LNCaP clone FGC (cell line): ENCODE data around the gene GRIA1.

ENCODE experiments used
- DNase-seq: peaks from one replicate; pipeline ENCODE4 v3.0.0-alpha.2; 2011; ENCODE audit warnings: low read depth
- H3K4me3 ChIP-seq: 2 replicates; pipeline ENCODE4 v1.5.1; 2011; ENCODE audit warnings: mild to moderate bottlenecking, low read depth, low read length, control low read depth
- TF ChIP-seq, protein P1 (sequence below): IDR thresholded peaks from 2 replicates; pipeline ENCODE4 v1.5.1; 2012; ENCODE audit warnings: mild to moderate bottlenecking; ENCODE audit not compliant: control insufficient read depth, insufficient read depth; ENCODE audit errors: extremely low read depth

Gene GRIA1

GRCh38 chr5:153523831-153524230 lies 33.4 kb downstream of the GRIA1 start:
- TF ChIP-seq, protein P1, sequence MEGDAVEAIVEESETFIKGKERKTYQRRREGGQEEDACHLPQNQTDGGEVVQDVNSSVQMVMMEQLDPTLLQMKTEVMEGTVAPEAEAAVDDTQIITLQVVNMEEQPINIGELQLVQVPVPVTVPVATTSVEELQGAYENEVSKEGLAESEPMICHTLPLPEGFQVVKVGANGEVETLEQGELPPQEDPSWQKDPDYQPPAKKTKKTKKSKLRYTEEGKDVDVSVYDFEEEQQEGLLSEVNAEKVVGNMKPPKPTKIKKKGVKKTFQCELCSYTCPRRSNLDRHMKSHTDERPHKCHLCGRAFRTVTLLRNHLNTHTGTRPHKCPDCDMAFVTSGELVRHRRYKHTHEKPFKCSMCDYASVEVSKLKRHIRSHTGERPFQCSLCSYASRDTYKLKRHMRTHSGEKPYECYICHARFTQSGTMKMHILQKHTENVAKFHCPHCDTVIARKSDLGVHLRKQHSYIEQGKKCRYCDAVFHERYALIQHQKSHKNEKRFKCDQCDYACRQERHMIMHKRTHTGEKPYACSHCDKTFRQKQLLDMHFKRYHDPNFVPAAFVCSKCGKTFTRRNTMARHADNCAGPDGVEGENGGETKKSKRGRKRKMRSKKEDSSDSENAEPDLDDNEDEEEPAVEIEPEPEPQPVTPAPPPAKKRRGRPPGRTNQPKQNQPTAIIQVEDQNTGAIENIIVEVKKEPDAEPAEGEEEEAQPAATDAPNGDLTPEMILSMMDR, result no peak
- DNase-seq, result no peak
- no peak overlapping the region for H3K4me3 ChIP-seq

GRCh38 chr5:153525536-153525935 lies 35.1 kb downstream of the GRIA1 start:
- no peak overlapping the region for H3K4me3 ChIP-seq
- DNase-seq, result no peak
- TF ChIP-seq, protein P1, result no peak

DNA sequence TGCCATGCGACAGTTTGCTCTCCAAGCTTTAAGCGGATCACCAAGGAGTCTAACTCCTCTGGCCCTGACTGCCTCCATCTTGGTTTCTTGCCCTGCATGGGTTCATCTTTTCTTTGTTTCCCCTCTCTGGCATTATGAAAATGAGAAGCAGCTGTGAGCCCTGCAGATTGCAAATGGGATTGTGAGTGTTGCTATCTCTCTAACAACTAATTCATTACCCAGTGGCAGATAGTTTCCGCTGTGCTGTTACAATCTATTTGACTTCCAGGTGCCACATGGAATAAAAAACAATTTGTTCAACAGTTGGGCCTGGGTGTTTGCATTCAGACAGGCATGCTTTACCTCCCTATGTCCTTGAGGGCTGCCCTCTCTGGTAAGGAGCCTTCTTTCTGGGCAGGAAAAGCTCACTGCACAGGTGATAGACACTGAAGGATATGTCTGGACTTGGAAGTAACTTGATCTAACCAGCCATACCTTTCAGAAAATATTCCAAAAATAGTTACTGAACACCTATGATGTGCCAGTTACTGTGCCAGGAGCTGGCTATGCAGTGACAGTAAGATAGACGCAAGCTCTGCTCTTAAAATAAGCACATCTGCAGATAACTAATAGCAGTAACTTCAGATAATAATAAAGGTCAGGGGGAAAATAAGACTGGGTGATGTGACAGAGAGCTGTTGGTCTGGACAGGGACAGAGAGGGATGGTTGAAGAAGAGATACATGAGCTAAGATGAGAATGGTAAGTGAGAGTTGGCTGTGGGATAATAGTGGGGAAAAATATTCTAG lies 40.1 kb downstream of the GRIA1 start:
- TF ChIP-seq, protein P1, result no peak
- no peak for DNase-seq
- no peak overlapping the region for H3K4me3 ChIP-seq

- no peak for DNase-seq
- H3K4me3 ChIP-seq, result no peak overlapping the region
- TF ChIP-seq, protein P1, result no peak
These were observed 43.1 kb downstream of the GRIA1 start for GRCh38 chr5:153533546-153533945.

GRCh38 chr5:153534102-153534501 lies 43.6 kb downstream of the GRIA1 start:
- H3K4me3 ChIP-seq, result no peak overlapping the region
- TF ChIP-seq, protein P1, result no peak
- DNase-seq, result no peak

DNA sequence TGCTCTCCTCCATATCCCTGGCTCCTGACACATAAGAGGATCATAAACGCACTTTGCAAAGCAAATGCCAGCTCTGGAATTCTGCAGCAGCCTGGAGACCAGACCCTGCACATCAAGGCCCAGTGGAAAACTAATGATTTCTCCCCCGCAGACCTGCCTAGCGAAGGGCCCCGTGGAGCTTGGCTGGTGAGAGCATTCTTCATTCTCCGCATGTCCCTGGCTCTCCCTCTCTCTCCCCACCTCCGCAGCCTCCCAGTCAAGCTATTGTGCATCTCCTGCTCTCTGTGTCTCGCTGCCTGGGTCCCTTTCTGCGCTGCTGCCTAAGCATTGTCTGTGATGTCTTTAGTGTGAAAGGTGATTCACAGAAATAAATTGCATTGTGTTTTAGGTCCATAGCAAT lies 46.7 kb downstream of the GRIA1 start:
- TF ChIP-seq, protein P1, result no peak
- DNase-seq, result no peak
- no peak overlapping the region for H3K4me3 ChIP-seq

DNA sequence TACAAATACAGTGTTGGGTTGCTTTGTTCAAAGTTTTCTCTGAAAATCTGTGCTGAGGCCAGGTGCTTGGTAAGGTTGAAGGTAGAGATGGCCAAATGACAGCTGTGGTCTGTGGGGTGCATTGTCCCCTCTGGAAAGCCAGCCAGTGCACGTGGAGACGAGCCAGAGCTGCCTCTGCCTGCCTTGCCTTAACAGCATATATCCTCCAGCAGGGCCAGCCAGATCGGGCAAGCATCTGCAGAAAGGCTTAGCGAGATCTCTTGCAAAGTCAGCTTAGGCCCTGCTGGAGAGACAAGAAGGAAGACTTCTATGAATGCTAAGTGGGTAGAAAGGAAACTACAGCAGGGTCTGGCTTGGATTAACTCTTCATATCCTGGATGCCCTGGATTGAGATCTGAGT lies 49.5 kb downstream of the GRIA1 start:
- H3K4me3 ChIP-seq, result no peak overlapping the region
- TF ChIP-seq, protein P1, result no peak
- DNase-seq, result no peak
